Heart right ventricle (tissue), 16 donors: ENCODE measurements around the gene ARPC1B. TPM values are rescaled to one million over a fixed set of nuclear protein-coding genes. Genes with fewer than 3 reads are reported as not detected.
A peak's percentile ranks its signal among the peaks of the same experiment; 100 is the strongest.

Experiments
- ATAC-seq, 8 donors: fragments of 200-7000 bp; cut with Tn5 transposase; one replicate each; pipeline ENCODE4 v1.9.1; 2020; ENCODE audit warnings: mild to moderate bottlenecking in 8 of 8, moderate library complexity in 8 of 8, moderate number of reproducible peaks in 1 of 8
- DNase-seq, 2 donors: peaks; one replicate each; pipeline ENCODE4 v3.0.0-alpha.2; 2020
- H3K27ac ChIP-seq, 10 donors: fragments of 200-600 bp; sonication (generic) in 2 of 10; one replicate each; pipeline versions ENCODE4 v1.5.0 to v1.8.0; 2020 to 2022; ENCODE audit warnings: mild to moderate bottlenecking in 3 of 10
- H3K27me3 ChIP-seq, 7 donors: fragments of 200-600 bp; one replicate each; pipeline ENCODE4 v1.8.0; 2021 to 2022; ENCODE audit warnings: mild to moderate bottlenecking in 2 of 7
- H3K36me3 ChIP-seq, 9 donors: fragments of 200-600 bp; sonication (generic) in 1 of 9; one replicate each; pipeline versions ENCODE4 v1.5.0 to v1.8.0; 2020 to 2022; ENCODE audit warnings: mild to moderate bottlenecking in 2 of 9
- H3K4me1 ChIP-seq, 9 donors: fragments of 200-600 bp; sonication (generic) in 1 of 9; one replicate each; pipeline versions ENCODE4 v1.5.0 to v1.8.0; 2020 to 2022; ENCODE audit warnings: mild to moderate bottlenecking in 4 of 9
- H3K4me3 ChIP-seq, 10 donors: fragments of 200-600 bp; sonication (generic) in 2 of 10; one replicate each; pipeline versions ENCODE4 v1.5.0 to v1.8.0; 2020 to 2022; ENCODE audit warnings: mild to moderate bottlenecking in 7 of 10, moderate library complexity in 2 of 10
- H3K9me3 ChIP-seq, 11 donors: fragments of 200-600 bp in 10 of 11; sonication (generic) in 2 of 11; one replicate each; pipeline versions ENCODE4 v1.5.0 to v1.8.0; 2013 to 2022; ENCODE audit warnings: mild to moderate bottlenecking in 2 of 11, control low read depth in 1 of 11, moderate library complexity in 1 of 11
- CTCF ChIP-seq, 9 donors: fragments of 200-600 bp; sonication (generic) in 2 of 9; IDR thresholded peaks; one replicate each; pipeline versions ENCODE4 v1.5.0 to v1.8.0; 2021 to 2022; ENCODE audit warnings: antibody characterized with exemption in 9 of 9, mild to moderate bottlenecking in 5 of 9, moderate library complexity in 1 of 9
- WGBS, 2 donors: extraction: QIAGEN DNeasy Blood & Tissue Kit; methylation state at CpG; one replicate each; pipeline ENCODE4 v1.1.7; 2013; ENCODE audit warnings: inconsistent platforms in 1 of 2; 5-methylcytosine and 5-hydroxymethylcytosine counted together
- intact Hi-C, 10 donors: fragments of 100-400 bp; cut with DNase I; formaldehyde crosslinking; loops; one replicate each; pipeline versions ENCODE4 v1.11.1 to v1.14.2; 2022
- long read RNA-seq, 3 donors: library from polyadenylated mRNA; unstranded; transcript quantifications; one replicate each; pipeline ENCODE4 v2.0.0, GENCODE V29; 2020 to 2021
- polyA plus RNA-seq, 2 donors: library from polyadenylated mRNA; stranded (reverse); fragments of 200-250 nt; gene quantifications; one replicate each; pipeline ENCODE4 v1.2.3, GENCODE V29; 2013
- total RNA-seq, 10 donors: library from RNA; stranded (reverse); fragmentation: NEBNext Ultra II Directional in 3 of 10; extraction: Animal tissue kit (Norgen Biotek cat#: 25700) in 3 of 10; gene quantifications; one replicate each; pipeline versions ENCODE4 v1.2.1 to v1.2.4, GENCODE V29; 2021 to 2023
- donor health status: Arrhythmogenic right ventricular cardiomyopathy.
- donor health status: ischemic (EF 13 %, LVEDD 7.1; RV severe dilation, severe dysfunction).
- donor health status: healthy with polysubstance abuse.
- donor health status: DM: no; HTN: yes; CAD: no.
- donor health status: DM: no; HTN: no; CAD: no.
- donor health status: ischemic (EF 25% LVEDD 6.9; RV normal size, moderate dysfunction).
- donor health status: ischemic (EF 25% LVEDD 5.7; RV mildly dilated, moderate dysfunction).
- donor health status: healthy.
- donor health status: DM: yes; HTN: yes; CAD: no.
- donor health status: Ischemic cardiomyopathy.
- donor health status: ischemic (EF 35%, LVEDD 5.7; RV mildly dilated, moderate dysfunction).
- donor health status: nonischemic (EF 11% LVEDD 7.7; RV severe dilation, severe dysfunction).
- donor health status: DM: yes; HTN: yes; CAD: no.
- donor health status: PGD.
- donor health status: ischemic (EF 29% LVEDD 5.4; RV normal size, mild dysfunction).
- donor health status: nonischemic (EF 23%, LVEDD 6.1; RV moderate dilation, normal function).

Gene ARPC1B
- 10 to 100 TPM; 16.2 to 92.0 (median 19.0) TPM for total RNA-seq
- 100 to 1,000 TPM in 1 of 2 donors, 10 to 100 TPM in 1; 35.4 to 161 TPM for polyA plus RNA-seq
- long read RNA-seq, donor 1, transcript ARPC1B-201 (10 exons, 1,564 nt), result major isoform, 49 of 66 reads
- long read RNA-seq, donor 1, partial matches to known transcripts, result 8 of 66 reads
- long read RNA-seq, donor 1, other reads (novel, unspliced or antisense), result 4 of 66 reads
- long read RNA-seq, donor 2, transcript ARPC1B-201 (10 exons, 1,564 nt), result major isoform, 49 of 71 reads
- long read RNA-seq, donor 2, partial matches to known transcripts, result 7 of 71 reads
- long read RNA-seq, donor 2, other reads (novel, unspliced or antisense), result 10 of 71 reads
- long read RNA-seq, donor 3, transcript ARPC1B-201 (10 exons, 1,564 nt), result major isoform, 107 of 148 reads
- long read RNA-seq, donor 3, transcript ARPC1B-213 (11 exons, 1,505 nt), result minor isoform, 7 of 148 reads
- long read RNA-seq, donor 3, transcript ARPC1B-205 (11 exons, 1,578 nt), result minor isoform, 6 of 148 reads
- long read RNA-seq, donor 3, partial matches to known transcripts, result 14 of 148 reads
- long read RNA-seq, donor 3, other reads (novel, unspliced or antisense), result 10 of 148 reads

DNA sequence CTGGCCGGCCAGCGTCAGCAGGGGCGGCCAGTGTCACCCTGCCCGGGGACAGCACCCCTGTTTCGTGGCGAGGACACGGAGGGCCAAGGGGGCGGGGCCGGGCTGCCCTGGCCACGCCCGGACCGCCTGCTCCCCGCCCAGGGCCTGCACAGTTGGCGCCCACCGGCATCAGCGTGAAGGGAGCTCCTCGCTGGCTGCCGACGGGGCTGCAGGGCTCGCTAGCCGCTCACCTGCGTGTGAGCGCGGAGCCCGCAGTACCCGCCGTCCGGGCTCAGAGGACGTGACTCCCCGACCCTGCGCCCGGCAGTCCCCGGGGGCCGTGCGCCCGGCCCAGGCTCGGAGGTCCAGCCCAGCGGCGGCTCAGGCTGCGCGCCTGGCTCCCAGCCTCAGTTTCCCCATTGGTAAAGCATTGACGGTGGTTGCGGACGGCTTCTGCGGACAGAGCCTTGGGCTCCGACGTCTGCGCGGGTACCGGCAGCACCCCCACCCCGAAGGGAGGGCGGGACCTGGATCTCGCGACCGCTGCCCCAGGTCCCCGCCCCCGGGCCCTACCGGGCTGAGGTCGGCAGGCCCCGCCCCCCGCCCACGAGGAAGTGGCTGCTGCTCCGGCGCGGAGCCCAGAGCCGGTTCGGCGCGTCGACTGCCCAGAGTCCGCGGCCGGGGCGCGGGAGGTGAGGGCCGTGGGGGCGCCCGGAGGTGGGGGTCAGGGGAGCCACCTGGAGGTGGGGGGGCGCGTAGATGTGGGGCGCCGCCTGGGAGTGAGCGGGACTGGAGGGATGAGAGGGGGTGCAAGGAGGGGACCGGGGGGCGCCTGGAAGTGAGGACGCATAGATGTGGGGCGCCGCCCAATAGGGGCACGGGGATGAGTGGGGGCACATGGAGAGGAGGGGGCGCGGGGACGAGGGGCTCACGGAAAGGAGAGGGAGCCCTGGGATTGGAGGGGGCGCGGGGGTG, at the start of gene ARPC1B:
ARPC1B (plus strand) TSS at position 620 of the 954 bp plus-strand sequence. CDS start 10,985 bp downstream, outside the sequence.
- peaks cover 0 to 57% (median 34%) of the 10 kb centered on the region in 9 donors for H3K4me1 ChIP-seq
- H3K27me3 ChIP-seq, result no peaks in the 10 kb centered on the region
- H3K36me3 ChIP-seq, result peaks cover 0 to 33% (median 0%) of the 10 kb centered on the region in 9 donors
- 3 to 4% methylated on average over 74 to 95 of the region's 95 CpGs for WGBS, 2 donors
- no peaks in the 10 kb centered on the region for H3K9me3 ChIP-seq
- no peak for TF ChIP-seq CTCF (IDR thresholded peaks at IDR 0.05)
- peak; percentile 83 to 84 for DNase-seq
- intact Hi-C loops, result loop anchor here in 4 of 10 donors (1.0 to 10.0 kb wide), 5 partner anchors 33 to 130 kb away; partner anchors contain the start of genes BUD31 (in 3 of the 4), PDAP1 (in 3 of the 4), ZKSCAN5 (in 1 of the 4) and ZNF394 (in 1 of the 4)
- H3K27ac ChIP-seq, result peak within 1 kb of the TSS; percentile 91 to 98 (median 97)
- peak within 1 kb of the TSS; percentile 75 to 97 (median 90) for H3K4me3 ChIP-seq
- ATAC-seq, result peak; percentile 59 to 86 (median 78)

DNA sequence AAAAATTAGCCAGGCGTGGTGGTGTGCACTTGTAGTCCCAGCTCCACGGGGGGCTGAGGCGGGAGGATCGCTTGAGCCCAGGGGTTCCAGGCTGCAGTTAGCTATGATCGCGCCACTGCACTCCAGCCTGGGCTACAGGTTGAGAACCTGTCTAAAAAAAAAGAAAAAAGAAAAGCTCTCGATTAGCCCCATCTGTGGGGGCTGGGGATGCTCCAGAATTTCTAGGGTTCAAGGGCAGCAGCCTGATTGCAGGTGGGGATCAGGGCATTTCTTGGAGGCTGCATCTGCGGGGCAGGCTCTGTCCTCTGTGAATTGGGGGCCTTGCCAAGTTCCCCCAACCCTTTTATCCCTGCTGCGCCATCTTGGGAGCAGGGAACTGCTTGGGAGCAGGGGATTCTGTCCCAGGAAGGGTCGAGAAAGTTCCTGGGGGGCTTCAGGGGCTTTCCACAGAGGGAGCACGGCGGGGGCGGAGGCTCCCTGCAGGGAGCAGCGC, 49.5 kb upstream of the ARPC1B start:
- no peak for TF ChIP-seq CTCF (IDR thresholded peaks at IDR 0.05)

DNA sequence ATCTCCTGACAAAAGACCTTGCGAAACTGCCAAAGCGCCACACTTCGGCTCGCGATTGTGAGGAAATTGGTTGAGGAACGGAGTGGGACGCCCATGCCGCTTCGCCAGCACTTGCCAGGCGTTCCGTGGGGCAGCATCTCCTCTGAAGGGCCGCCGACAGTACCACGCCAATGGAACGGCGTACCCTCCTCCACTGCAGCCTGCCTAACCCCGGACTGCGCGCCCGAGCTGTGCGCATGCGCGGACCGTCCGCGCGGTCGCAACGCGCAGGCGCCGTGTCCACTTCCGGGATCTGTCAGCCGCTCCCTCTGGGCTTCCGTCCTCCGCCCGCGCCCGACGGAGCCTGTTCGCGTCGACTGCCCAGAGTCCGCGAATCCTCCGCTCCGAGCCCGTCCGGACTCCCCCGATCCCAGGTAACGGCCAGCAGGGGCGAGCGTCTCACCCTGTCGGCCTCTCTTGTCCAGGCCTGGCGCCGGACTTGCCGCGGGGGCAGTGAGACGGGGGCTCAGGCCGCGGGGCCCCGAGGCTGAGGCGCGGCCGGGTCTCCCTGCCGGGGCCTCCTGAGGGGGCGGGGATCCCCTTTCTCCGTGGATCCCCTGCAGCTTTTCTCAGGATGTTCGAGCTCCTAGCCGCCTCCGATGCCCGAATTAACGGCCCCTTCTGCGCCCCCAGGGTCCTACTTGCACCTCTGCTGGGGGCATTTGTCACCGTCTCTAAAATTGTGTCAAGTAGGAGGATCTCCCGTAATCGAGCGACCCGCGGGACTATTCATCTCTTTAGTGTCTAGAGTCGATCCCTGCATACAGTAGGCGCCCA, 48.7 kb upstream of the ARPC1B start, which contains the start of gene ARPC1A:
ARPC1A (plus strand) TSS at position 307 of the 816 bp plus-strand sequence. CDS start 7,456 bp downstream, outside the sequence.
- intact Hi-C loops, result loop anchor here in 1 of 10 donors (1.0 kb wide), 1 partner anchor 182 kb away; no protein-coding TSS in a partner anchor

More for the DNA sequence above, 49.5 kb upstream of the ARPC1B start:
- 22 to 27% methylated on average over 14 of the region's 14 CpGs for WGBS, 2 donors
- Histone ChIP-seq H3K4me3 (peak overlapping the region; percentile 75 to 100 (median 90)), H3K9me3 (no peaks in the 10 kb centered on the region), H3K27ac (peak overlapping the region in 9 of 10 donors; percentile 88 to 98 (median 94)), H3K36me3 (peaks cover 0 to 12% (median 0%) of the 10 kb centered on the region in 9 donors), H3K4me1 (peaks cover 7 to 62% (median 44%) of the 10 kb centered on the region in 9 donors), H3K27me3 (no peaks in the 10 kb centered on the region)
- DNase-seq, result no peak
- ATAC-seq, result peak in 4 of 8 donors; percentile 2 to 23 (median 4)
- intact Hi-C loops, result loop anchor here in 1 of 10 donors (1.0 kb wide), 1 partner anchor 182 kb away; no protein-coding TSS in a partner anchor

More for the DNA sequence above, 48.7 kb upstream of the ARPC1B start, which contains the start of gene ARPC1A:
- ATAC-seq (peak; percentile 95 to 97 (median 96)), DNase-seq (peak; percentile 90 to 94)
- H3K4me1 ChIP-seq, result peaks cover 7 to 65% (median 51%) of the 10 kb centered on the region in 9 donors
- H3K9me3 ChIP-seq, result no peaks in the 10 kb centered on the region
- H3K36me3 ChIP-seq, result peaks cover 0 to 16% (median 0%) of the 10 kb centered on the region in 9 donors
- peak in 5 of 9 donors; percentile 11 to 38 (median 16) for TF ChIP-seq CTCF (IDR thresholded peaks at IDR 0.05)
- H3K27ac ChIP-seq, result peak within 1 kb of the TSS; percentile 73 to 98 (median 93)
- WGBS, 2 donors, result 0 to 1% methylated on average over 82 of the region's 82 CpGs
- peak within 1 kb of the TSS; percentile 75 to 100 (median 90) for H3K4me3 ChIP-seq
- no peaks in the 10 kb centered on the region for H3K27me3 ChIP-seq
